Astrocyte of the cerebellum (primary cell): Measurements from ENCODE around the gene ABCC5.

Experiments used
- DNase-seq: peaks from one replicate; pipeline ENCODE4 v3.0.0-alpha.2; 2011; ENCODE audit warnings: low read depth
- H3K4me3 ChIP-seq: 2 replicates; pipeline ENCODE4 v1.5.1; 2011; ENCODE audit warnings: mild to moderate bottlenecking, low read depth, low read length, moderate library complexity
- in situ Hi-C: cut with HindIII; loops from 2 replicates; pipeline ENCODE4 v1.10.0; 2017; ENCODE audit warnings: low sequenced_read_pairs
- TF ChIP-seq, protein P1 (sequence below): IDR thresholded peaks from 2 replicates; pipeline ENCODE4 v1.5.1; 2012; ENCODE audit warnings: low read length, low read depth, moderate library complexity, mild to moderate bottlenecking; ENCODE audit errors: missing control alignments

The ABCC5 gene

DNA sequence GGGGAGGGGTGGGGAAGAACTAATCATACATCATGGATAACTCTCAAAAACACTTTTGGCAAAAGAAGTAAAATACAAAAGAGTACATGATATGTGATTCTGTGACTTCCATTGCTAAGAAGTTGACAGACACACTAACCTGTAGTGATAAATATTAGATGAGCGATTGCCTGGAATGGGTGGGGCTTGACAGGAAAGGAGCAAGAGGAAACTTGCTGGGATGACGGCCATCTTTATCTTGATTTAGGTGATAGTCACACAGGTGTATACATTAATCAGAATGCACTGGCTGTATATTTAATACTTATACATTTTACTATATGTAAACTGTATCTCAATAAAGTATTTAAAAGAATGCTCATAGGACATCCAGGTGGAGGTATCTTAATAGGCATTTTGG is 146.1 kb downstream of the ABCC5 start:
- in situ Hi-C loops: no loop called here
- DNase-seq: no peak
- TF ChIP-seq, protein P1, sequence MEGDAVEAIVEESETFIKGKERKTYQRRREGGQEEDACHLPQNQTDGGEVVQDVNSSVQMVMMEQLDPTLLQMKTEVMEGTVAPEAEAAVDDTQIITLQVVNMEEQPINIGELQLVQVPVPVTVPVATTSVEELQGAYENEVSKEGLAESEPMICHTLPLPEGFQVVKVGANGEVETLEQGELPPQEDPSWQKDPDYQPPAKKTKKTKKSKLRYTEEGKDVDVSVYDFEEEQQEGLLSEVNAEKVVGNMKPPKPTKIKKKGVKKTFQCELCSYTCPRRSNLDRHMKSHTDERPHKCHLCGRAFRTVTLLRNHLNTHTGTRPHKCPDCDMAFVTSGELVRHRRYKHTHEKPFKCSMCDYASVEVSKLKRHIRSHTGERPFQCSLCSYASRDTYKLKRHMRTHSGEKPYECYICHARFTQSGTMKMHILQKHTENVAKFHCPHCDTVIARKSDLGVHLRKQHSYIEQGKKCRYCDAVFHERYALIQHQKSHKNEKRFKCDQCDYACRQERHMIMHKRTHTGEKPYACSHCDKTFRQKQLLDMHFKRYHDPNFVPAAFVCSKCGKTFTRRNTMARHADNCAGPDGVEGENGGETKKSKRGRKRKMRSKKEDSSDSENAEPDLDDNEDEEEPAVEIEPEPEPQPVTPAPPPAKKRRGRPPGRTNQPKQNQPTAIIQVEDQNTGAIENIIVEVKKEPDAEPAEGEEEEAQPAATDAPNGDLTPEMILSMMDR: no peak
- no peak overlapping the region for H3K4me3 ChIP-seq

DNA sequence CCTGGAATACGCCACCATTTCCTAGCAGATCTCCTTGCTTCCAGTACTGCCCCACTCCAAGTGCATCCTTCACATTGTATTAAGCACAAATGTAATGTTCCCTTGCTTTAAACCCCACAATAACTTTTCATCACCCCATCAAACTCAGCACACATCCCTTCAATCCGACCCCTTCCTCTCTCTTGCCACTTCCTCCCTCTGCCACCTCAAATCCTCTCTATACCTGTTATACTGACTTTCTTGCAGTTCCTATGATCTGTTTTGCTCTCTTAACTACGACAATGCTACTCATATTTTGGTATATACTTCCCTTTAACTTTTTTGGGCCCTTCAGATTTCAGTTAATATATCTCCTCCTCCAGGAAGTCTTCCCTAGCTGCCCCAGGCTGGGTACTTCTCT is 147.1 kb downstream of the ABCC5 start:
- no peak overlapping the region for H3K4me3 ChIP-seq
- in situ Hi-C loops: no loop called here
- TF ChIP-seq, protein P1: no peak
- no peak for DNase-seq
